Activated naive CD8-positive, alpha-beta T cell (primary cell): Measurements from ENCODE around the gene SPRR3.

ENCODE experiments used
- H3K27ac Mint-ChIP-seq: one replicate; pipeline ENCODE4 v1.8.0; 2021; ENCODE audit warnings: mixed read lengths
- H3K27me3 Mint-ChIP-seq: one replicate; pipeline ENCODE4 v1.8.0; 2021; ENCODE audit warnings: mixed read lengths
- H3K36me3 Mint-ChIP-seq: one replicate; pipeline ENCODE4 v1.8.0; 2021; ENCODE audit warnings: mixed read lengths
- H3K4me1 Mint-ChIP-seq: one replicate; pipeline ENCODE4 v1.8.0; 2021; ENCODE audit warnings: low read depth, mixed read lengths
- H3K4me3 Mint-ChIP-seq: one replicate; pipeline ENCODE4 v1.8.0; 2021; ENCODE audit warnings: mild to moderate bottlenecking, mixed read lengths
- H3K9me3 Mint-ChIP-seq: one replicate; pipeline ENCODE4 v1.8.0; 2021; ENCODE audit warnings: low read depth, mixed read lengths

Gene SPRR3

DNA sequence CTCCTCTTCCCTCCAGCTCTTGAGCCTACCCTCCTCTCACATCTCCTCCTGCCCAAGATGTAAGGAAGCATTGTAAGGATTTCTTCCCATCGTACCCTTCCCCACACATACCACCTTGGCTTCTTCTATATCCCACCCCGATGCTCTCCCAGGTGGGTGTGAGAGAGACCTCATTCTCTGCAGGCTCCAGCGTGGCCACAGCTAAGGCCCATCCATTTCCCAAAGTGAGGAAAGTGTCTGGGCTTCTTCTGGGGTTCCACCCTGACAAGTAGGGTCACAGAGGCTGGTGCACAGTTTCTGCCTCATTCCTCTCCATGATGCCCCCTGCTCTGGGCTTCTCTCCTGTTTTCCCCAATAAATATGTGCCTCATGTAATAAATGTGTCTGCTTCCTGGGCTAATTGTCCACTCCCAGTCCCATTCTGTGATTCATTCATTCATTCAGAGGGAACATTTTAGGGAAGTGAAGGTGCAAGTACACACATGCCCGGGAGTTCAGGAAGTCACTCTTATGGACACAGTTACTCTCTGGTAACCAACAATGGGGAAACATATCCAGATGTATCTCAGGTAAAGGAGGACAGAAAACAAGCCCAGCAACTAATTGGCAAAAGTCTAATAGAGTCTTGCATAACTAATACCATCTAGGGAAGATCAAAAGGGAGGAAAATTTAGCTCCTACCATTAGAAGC lies 29.2 kb upstream of the SPRR3 start:
- Mint-ChIP-seq H3K9me3 (no peaks in the 10 kb centered on the region), H3K4me3 (no peak overlapping the region), H3K27ac (no peak overlapping the region), H3K4me1 (no peaks in the 10 kb centered on the region), H3K27me3 (peaks cover 10% of the 10 kb centered on the region), H3K36me3 (no peaks in the 10 kb centered on the region)

DNA sequence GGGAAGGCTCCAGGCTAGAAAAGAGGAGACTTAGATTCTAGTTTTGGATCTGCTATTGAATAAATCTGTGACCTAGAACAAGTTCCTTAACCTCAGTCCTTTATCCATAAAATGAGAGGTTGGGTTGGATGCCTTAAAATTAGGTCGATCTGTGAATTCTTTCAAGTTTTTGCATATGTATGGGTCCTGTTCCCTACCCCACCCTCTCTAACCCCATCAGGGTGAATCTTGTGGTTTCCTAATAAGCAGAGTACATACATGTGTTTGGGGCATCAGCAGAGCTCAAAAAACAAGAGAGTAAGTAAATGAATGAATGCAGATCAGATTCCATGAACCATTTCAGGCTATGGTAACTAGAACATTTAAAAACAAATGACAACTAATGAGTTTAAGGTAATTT lies 24.9 kb upstream of the SPRR3 start:
- H3K36me3 Mint-ChIP-seq: no peaks in the 10 kb centered on the region
- H3K4me1 Mint-ChIP-seq: no peaks in the 10 kb centered on the region
- H3K9me3 Mint-ChIP-seq: no peaks in the 10 kb centered on the region
- H3K4me3 Mint-ChIP-seq: no peak overlapping the region
- H3K27me3 Mint-ChIP-seq: peaks cover 18% of the 10 kb centered on the region
- H3K27ac Mint-ChIP-seq: no peak overlapping the region

DNA sequence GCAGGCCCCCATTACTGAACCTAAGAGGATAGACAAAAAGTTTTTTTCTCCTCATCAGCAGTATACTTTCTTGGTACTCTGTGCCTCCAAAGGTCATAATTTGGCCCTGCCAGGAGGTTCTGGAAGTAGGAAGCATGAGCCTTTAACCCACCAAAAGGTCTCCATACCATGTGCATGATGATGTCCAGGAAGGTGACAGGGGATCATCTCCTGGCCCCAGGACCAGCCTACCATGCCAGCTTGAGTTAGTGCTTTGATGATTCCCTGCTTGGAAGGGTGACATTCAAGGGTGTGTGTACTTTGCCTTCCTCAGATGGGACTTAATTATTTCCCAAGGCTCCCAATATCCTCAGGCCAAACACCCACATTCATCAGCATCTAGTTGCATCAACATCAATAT lies 23.9 kb upstream of the SPRR3 start:
- Mint-ChIP-seq H3K4me3 (no peak overlapping the region), H3K27ac (no peak overlapping the region), H3K36me3 (no peaks in the 10 kb centered on the region), H3K4me1 (no peaks in the 10 kb centered on the region), H3K9me3 (no peaks in the 10 kb centered on the region), H3K27me3 (peaks cover 18% of the 10 kb centered on the region)

DNA sequence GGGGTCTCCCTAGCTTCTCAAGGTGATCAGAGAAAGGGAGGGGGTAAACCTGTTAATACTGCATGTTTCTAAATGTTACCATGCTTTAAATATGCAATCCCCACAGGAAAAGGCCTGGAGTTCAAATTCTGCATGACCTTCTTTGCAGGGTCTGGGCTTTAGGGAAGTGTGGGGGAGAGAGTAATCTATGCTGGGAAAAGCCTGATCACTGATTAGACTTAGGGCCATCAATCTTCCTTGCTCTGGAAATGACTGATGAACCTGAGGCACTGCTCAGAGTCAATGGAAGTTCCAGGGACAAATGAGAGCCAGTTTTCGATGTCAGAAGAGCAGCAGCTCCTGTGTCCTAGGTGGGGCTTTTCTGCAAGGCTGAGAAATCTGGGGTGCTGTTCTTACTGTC lies 20.9 kb upstream of the SPRR3 start:
- Mint-ChIP-seq H3K27me3 (peaks cover 24% of the 10 kb centered on the region), H3K36me3 (no peaks in the 10 kb centered on the region), H3K4me1 (no peaks in the 10 kb centered on the region), H3K4me3 (no peak overlapping the region), H3K27ac (no peak overlapping the region), H3K9me3 (no peaks in the 10 kb centered on the region)

DNA sequence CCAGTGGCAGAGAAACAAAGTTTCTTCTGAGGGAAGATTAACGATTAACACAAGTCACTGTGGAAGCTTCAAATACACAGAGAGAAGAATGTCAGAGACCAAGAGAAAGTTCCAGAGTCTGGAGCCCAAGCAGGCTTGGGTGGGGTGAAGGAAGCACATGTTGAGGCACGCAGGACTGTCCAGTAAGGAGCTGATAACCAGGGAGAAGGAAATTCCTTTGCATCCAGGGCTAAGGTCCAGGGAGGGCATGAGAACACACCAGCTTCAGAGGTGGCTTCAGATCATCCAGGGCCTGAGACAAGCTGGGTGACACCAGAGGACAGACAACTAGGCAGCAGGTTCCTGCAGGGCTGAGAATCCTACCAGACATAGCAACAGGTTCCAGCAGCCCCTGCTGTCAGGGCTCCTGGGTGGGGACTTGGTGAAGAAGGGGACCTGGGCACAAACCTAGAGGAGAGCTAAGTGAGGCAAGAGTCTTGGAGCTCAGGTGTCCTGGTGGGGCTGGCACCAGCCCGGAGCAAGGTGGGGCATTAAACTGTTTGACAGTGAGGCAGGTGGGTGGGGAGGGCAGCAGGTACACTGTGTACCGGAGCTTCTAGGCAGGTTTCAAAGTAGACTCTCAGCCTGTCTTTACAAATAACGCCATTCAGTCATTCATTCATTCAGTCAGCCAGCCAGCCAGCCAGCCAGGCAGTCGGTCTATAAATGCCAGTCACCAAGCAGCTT lies 20.2 kb upstream of the SPRR3 start:
- Mint-ChIP-seq H3K27me3 (peaks cover 23% of the 10 kb centered on the region), H3K4me1 (no peaks in the 10 kb centered on the region), H3K27ac (no peak overlapping the region)

DNA sequence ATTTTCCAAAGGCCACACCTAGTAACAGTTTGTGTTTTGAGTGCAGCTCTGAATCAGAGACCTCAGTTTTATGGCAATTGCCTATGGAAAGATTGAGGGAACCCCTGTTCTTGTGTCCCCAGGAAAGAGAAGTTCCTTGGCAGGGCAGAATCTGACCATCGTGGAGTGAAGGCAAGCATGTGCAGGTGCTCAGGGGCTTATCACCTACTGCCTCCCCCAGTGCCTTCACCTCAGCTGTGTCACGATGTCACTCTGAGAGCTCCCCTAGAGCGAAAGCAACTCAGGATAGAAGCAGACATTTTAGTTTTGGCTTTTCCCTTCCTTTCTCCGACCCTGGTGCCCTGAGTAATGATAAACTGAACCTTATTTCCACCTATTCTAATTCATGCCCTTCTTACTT lies 19.5 kb upstream of the SPRR3 start:
- Mint-ChIP-seq H3K4me1 (no peaks in the 10 kb centered on the region), H3K27me3 (peaks cover 26% of the 10 kb centered on the region), H3K9me3 (no peaks in the 10 kb centered on the region), H3K27ac (no peak overlapping the region), H3K36me3 (no peaks in the 10 kb centered on the region), H3K4me3 (no peak overlapping the region)

More for the DNA sequence above, 20.2 kb upstream of the SPRR3 start:
- Mint-ChIP-seq H3K36me3 (no peaks in the 10 kb centered on the region), H3K9me3 (no peaks in the 10 kb centered on the region), H3K4me3 (no peak overlapping the region)

DNA sequence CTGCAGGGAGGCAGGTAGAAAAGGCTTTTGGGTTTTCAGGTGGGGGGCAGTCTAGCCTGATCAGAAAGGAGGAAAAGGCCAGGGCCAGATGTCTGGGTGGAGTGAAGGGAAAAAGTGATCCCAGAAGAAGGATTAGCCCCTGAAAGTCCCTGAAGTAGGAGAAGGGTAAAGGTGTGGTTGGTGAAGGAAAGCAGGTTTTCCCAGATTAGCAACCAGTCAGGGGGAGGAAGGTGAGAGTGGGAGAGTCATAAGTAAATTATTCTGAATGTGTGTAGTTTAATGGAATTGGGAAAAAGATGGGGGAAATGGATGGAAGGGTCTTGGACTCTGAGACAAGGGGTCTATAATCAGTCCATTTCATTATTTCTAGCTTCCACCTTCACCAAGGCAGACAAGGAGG lies 18.3 kb upstream of the SPRR3 start:
- Mint-ChIP-seq H3K36me3 (no peaks in the 10 kb centered on the region), H3K4me1 (no peaks in the 10 kb centered on the region), H3K27me3 (peaks cover 29% of the 10 kb centered on the region), H3K9me3 (no peaks in the 10 kb centered on the region), H3K27ac (no peak overlapping the region), H3K4me3 (no peak overlapping the region)

DNA sequence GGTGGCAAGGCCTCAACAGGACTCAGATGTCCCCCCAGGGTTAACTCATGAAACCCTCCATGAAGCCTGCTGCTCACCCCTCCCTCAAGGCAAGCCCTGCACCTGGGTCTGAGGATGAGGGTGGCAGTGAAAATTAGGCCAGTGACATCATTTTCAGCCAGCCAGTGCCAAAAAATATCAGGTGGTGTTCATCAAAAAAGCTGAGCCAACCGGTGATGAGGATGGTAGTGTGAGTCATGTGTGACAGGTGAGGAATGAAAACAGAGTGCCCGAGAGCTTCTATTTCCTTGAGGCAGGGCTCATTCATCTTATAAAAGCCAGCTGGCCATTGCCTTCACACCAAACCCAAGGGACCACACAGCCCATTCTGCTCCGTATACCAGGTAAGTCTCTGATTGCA lies 17.8 kb upstream of the SPRR3 start, which contains the start of gene SPRR1A:
Gene SPRR1A, plus strand, starts transcription at position 339 of the 400 bp plus-strand sequence. CDS start 1,150 bp downstream, outside the sequence.
- no peak within 1 kb of the TSS for H3K4me3 Mint-ChIP-seq
- H3K36me3 Mint-ChIP-seq: no peaks in the 10 kb centered on the region

DNA sequence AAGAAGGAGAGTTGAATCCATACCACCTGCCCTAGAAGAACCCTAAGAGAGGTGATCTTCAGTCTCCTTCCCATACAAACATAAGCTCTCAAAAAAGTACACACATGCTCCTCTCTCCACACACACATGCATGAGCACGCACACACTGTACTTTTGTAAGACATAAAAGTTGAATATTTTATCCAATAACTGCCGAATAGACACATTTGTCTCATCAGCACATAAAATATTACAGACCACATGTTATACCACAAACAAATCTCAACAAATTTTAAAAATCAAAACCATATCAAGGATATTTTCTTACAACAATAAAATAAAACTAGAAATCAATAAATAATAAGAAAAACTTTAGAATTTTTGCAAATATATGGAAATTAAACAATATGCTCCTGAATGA lies 15.0 kb upstream of the SPRR3 start:
- Mint-ChIP-seq H3K9me3 (no peaks in the 10 kb centered on the region), H3K36me3 (no peaks in the 10 kb centered on the region), H3K4me1 (no peaks in the 10 kb centered on the region), H3K27me3 (peaks cover 26% of the 10 kb centered on the region), H3K4me3 (no peak overlapping the region), H3K27ac (no peak overlapping the region)

More for the DNA sequence above, 17.8 kb upstream of the SPRR3 start, which contains the start of gene SPRR1A:
- Mint-ChIP-seq H3K27ac (no peak within 1 kb of the TSS), H3K27me3 (peaks cover 29% of the 10 kb centered on the region), H3K4me1 (no peaks in the 10 kb centered on the region), H3K9me3 (no peaks in the 10 kb centered on the region)

DNA sequence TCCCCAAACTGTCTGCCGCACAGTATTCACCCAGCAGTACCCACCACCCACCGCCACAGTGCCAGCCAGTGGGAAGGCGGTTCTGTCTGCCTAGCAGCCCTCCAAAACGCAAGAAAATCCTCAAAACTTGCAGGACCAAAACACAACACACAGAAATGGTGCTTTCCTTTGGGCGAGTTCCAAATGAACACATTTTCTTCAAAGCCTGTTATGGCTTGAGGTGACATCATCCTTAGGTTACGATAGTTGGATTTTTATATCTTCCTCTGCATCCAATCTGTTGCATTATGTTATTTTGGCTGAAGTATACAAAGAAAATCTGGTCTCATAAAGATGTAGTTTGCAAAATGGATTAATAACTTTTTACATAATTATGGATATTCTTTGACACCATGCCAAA lies 8.4 kb upstream of the SPRR3 start:
- Mint-ChIP-seq H3K9me3 (no peaks in the 10 kb centered on the region), H3K27me3 (peaks cover 12% of the 10 kb centered on the region), H3K4me3 (no peak overlapping the region), H3K27ac (no peak overlapping the region), H3K36me3 (no peaks in the 10 kb centered on the region), H3K4me1 (no peaks in the 10 kb centered on the region)

DNA sequence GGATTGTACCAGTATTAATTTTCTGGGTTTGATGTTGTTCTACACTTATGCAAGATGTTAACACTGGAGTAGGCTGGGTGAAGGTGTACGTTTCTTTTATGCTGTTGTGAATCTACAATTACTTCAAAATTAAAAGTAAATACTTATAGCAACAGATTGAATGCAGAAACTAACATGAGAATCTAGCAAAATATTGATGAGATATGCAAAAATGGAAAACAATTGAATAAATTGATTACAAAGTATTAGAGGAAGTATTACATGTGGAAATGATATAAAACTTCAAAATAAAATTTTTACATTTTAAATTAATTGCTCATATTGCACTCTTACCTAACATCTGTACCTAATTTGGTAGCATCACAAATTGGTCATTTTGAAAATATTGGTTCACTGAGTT lies 5.7 kb upstream of the SPRR3 start:
- Mint-ChIP-seq H3K9me3 (no peaks in the 10 kb centered on the region), H3K4me1 (no peaks in the 10 kb centered on the region), H3K27ac (no peak overlapping the region), H3K4me3 (no peak overlapping the region), H3K36me3 (no peaks in the 10 kb centered on the region), H3K27me3 (peaks cover 18% of the 10 kb centered on the region)

DNA sequence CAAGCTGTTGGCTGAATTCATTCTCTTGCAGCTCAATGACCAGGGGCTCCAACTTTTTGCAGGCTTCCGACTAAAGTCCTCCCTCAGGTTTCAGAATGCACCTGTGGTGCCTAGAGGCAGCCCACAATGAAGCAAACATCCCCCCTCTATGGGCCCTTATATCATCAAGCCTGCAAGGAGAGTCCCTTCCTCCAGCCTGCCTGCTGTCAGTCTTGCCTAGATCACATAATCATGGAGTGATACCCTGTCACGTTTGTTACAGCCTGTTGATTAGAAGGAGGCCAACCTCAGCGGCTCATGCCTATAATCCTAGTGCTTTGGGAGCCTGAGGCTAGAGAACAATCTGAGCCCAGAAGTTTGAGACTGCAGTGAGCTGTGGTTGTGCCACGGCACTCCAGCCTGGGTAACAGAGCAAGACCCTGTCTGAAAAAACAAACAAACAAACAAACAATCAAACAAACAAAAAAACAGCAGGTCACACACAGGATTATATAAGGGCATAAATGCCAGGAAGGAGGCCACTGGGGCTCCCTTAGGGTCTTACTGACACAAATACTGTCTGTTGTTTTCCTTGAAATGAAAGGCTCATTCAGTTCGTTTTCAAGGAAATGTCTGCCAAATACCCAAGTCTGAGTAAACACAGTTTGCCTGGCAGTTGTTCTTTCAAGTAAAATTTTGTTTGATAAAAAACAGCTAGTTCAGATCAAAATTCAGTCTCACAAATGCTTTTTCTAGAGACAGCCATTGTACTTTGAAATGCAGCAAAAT lies 4.7 kb upstream of the SPRR3 start:
- Mint-ChIP-seq H3K27ac (no peak overlapping the region), H3K36me3 (no peaks in the 10 kb centered on the region), H3K4me1 (no peaks in the 10 kb centered on the region), H3K4me3 (no peak overlapping the region), H3K9me3 (no peaks in the 10 kb centered on the region), H3K27me3 (peaks cover 18% of the 10 kb centered on the region)

DNA sequence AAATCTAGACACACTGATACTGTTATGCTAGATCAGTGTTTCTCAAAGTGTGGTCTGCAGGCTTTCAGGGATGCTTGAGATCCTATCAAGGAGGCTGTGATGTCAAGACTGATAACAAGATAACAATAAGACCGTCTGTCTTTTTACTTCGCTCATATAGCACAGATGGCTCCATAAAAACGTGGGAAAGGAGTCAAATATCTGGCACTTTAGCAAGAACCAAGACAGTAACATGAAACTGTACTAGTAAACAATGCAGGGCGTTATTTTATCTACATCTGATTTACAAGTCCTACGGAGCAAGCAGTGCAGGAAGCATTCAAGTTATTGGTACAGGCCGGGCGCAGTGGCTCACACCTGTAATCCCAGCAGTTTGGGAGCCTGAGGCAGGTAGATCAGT lies 3.6 kb upstream of the SPRR3 start:
- no peaks in the 10 kb centered on the region for H3K4me1 Mint-ChIP-seq
- H3K4me3 Mint-ChIP-seq: no peak overlapping the region
- no peak overlapping the region for H3K27ac Mint-ChIP-seq
- H3K36me3 Mint-ChIP-seq: no peaks in the 10 kb centered on the region
- H3K27me3 Mint-ChIP-seq: peaks cover 18% of the 10 kb centered on the region
- no peaks in the 10 kb centered on the region for H3K9me3 Mint-ChIP-seq

DNA sequence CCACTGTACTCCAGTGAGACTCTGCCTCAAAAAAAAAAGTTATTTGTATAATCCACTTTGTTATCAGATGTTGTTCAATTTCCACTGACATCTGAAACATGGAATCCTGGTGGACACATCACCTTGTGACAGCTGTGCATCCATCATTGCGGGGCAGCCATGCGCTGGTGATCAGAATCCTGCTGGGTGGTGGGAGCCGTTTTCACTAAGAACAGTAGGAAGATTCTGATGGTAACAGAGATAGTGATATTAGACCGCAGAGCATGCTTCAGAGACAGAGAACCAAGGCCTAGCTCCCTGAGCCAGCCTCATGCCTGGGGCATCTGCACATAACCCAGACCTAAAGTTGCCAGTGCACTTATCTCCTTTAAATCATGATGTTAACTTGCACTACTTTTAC lies 3.1 kb upstream of the SPRR3 start:
- Mint-ChIP-seq H3K27ac (no peak overlapping the region), H3K4me1 (no peaks in the 10 kb centered on the region), H3K4me3 (no peak overlapping the region), H3K36me3 (no peaks in the 10 kb centered on the region), H3K27me3 (peaks cover 18% of the 10 kb centered on the region), H3K9me3 (no peaks in the 10 kb centered on the region)

DNA sequence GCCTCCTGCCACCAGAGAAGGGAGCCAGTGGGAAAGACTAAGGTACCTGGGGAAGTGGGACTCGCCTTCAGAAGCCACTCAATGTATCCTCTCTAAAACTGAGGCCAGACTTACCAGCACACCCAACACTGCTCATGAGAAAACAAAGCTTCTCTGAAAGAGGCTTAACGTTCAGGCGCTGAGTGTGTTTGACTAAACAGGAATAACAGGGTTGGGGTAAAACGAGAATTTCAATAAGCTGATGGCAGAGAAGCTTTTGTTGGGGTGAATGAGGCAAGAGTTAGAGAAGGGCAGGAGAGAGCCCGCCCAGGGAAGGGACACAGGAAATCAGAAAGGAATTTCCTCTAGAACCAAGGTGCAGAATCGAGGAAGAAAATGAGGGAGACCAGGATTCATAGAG lies 1.7 kb upstream of the SPRR3 start:
- no peaks in the 10 kb centered on the region for H3K36me3 Mint-ChIP-seq
- peaks cover 16% of the 10 kb centered on the region for H3K27me3 Mint-ChIP-seq
- no peak overlapping the region for H3K4me3 Mint-ChIP-seq
- no peaks in the 10 kb centered on the region for H3K9me3 Mint-ChIP-seq
- no peak overlapping the region for H3K27ac Mint-ChIP-seq
- H3K4me1 Mint-ChIP-seq: no peaks in the 10 kb centered on the region
